ENCODE results near the gene AGGF1.
"Not testable (repeated sequence)": the region's sequence is repeated elsewhere in the genome, so short reads cannot be mapped to it uniquely, and the experiment has no call there.

AGGF1 gene

GRCh38 chr5:77024490-77024889 lies 5.7 kb upstream of the AGGF1 start:
- no peak for DNase-seq

GRCh38 chr5:77028631-77029375 lies 1.4 kb upstream of the AGGF1 start:
- no peak for DNase-seq

GRCh38 chr5:77029376-77029885 lies 773 bp upstream of the AGGF1 start:
- no peak for DNase-seq

- DNase-seq: no peak
Measured at GRCh38 chr5:77031891-77032290, 1.7 kb downstream of the AGGF1 start.

- DNase-seq: no peak
Measured at GRCh38 chr5:77032635-77033034, 2.4 kb downstream of the AGGF1 start.

GRCh38 chr5:77033338-77033737 lies 3.1 kb downstream of the AGGF1 start:
- no peak for DNase-seq

GRCh38 chr5:77035950-77036349 lies 5.7 kb downstream of the AGGF1 start:
- no peak for DNase-seq

GRCh38 chr5:77046416-77047073 lies 16.3 kb downstream of the AGGF1 start:
- DNase-seq: no peak

- DNase-seq: no peak
Measured at GRCh38 chr5:77064040-77064439, 33.8 kb downstream of the AGGF1 start.

GRCh38 chr5:77065256-77065655 lies 35.1 kb downstream of the AGGF1 start:
- no peak for DNase-seq

- DNase-seq: no peak
Measured at GRCh38 chr5:77066184-77066583, 36.0 kb downstream of the AGGF1 start.

GRCh38 chr5:77066823-77067442 lies 36.7 kb downstream of the AGGF1 start:
- DNase-seq: no peak

GRCh38 chr5:77073667-77074066 lies 43.5 kb downstream of the AGGF1 start:
- no peak for DNase-seq

GRCh38 chr5:77074745-77075144 lies 44.5 kb downstream of the AGGF1 start:
- no peak for DNase-seq

GRCh38 chr5:77076961-77077828 lies 47.0 kb downstream of the AGGF1 start:
- peak; percentile 74 to 80 for DNase-seq

GRCh38 chr5:77077829-77078176 lies 47.6 kb downstream of the AGGF1 start:
- DNase-seq: no peak

- DNase-seq: not testable (repeated sequence)
Measured at GRCh38 chr5:77080479-77080878, 50.3 kb downstream of the AGGF1 start.

GRCh38 chr5:77080905-77081304 lies 50.7 kb downstream of the AGGF1 start:
- no peak for DNase-seq

- DNase-seq: no peak
Measured at GRCh38 chr5:77082280-77082679, 52.1 kb downstream of the AGGF1 start.

- no peak for DNase-seq
Measured at GRCh38 chr5:77083088-77083487, 52.9 kb downstream of the AGGF1 start.

GRCh38 chr5:77086368-77086688 lies 56.1 kb downstream of the AGGF1 start:
- DNase-seq: no peak

- peak; percentile 60 to 64 for DNase-seq
Measured at GRCh38 chr5:77086689-77087483, 56.7 kb downstream of the AGGF1 start, which contains the start of gene ZBED3. Gene ZBED3, minus strand, starts transcription at chr5:77087285. Its CDS starts 9,407 bp downstream, at chr5:77077878.

Measured in activated T-cell treated with anti-CD3 and anti-CD28 coated beads, Interleukin-2, amount 50 U/mL, for 48 hours (primary cell).